B cell (primary cell): ENCODE measurements around the gene GPR176. TPM values are rescaled to one million over a fixed set of nuclear protein-coding genes. Genes with fewer than 3 reads are reported as not detected.

Experiments used
- ATAC-seq: fragments of 200-7000 bp; cut with Tn5 transposase; one replicate; pipeline ENCODE4 v1.10.0; 2021; ENCODE audit warnings: low read depth, mild to moderate bottlenecking, moderate number of reproducible peaks, moderate library complexity
- CTCF ChIA-PET: fragments of 350-600 bp; sonication (Branson Sonifier 250); formaldehyde crosslinking; loops from one replicate; lab custom pipeline; 2021; ENCODE audit warnings: antibody characterized with exemption, inconsistent platforms; lab: Charles Lee
- POLR2A ChIA-PET: fragments of 350-600 bp; sonication (Branson Sonifier 250); formaldehyde crosslinking; loops from one replicate; lab custom pipeline; 2021; ENCODE audit warnings: antibody characterized with exemption; lab: Charles Lee
- DNase-seq: peaks from one replicate; pipeline ENCODE4 v3.0.0; 2013
- H2AFZ ChIP-seq: 2 replicates; pipeline ENCODE4 v1.6.1; 2012; ENCODE audit warnings: mild to moderate bottlenecking, low read depth, low read length; ENCODE audit not compliant: insufficient read depth, poor library complexity, severe bottlenecking
- H3K27ac ChIP-seq, 2 donors: 1 replicate in 1 of 2; 2 replicates in 1 of 2; pipeline ENCODE4 v1.5.1; 2012 to 2013; ENCODE audit warnings: low read length in 2 of 2, mild to moderate bottlenecking in 2 of 2, moderate library complexity in 1 of 2
- H3K27me3 ChIP-seq, 4 experiments: fragments of 200-600 bp in 1 of 4; sonication (generic) in 1 of 4; replicated peaks in 1 of 4; 1 replicate in 2 of 4; 2 replicates in 2 of 4; pipeline versions ENCODE4 v1.6.1 to v1.7.0; 2013 to 2016; ENCODE audit warnings: low read length in 3 of 4, mild to moderate bottlenecking in 2 of 4, mixed read lengths in 1 of 4, moderate library complexity in 1 of 4; ENCODE audit not compliant: insufficient read depth in 4 of 4, control insufficient read depth in 3 of 4; ENCODE audit errors: control extremely low read depth in 1 of 4
- H3K36me3 ChIP-seq, 2 experiments: replicated peaks in 1 of 2; 1 replicate in 1 of 2; 2 replicates in 1 of 2; pipeline versions ENCODE4 v1.6.1 to v1.7.1; 2013; ENCODE audit warnings: low read length in 1 of 2; ENCODE audit not compliant: insufficient read depth in 2 of 2, control insufficient read depth in 1 of 2; ENCODE audit errors: control extremely low read depth in 1 of 2, extremely low read depth in 1 of 2
- H3K4me1 ChIP-seq, 2 donors: fragments of 200-600 bp in 1 of 2; sonication (generic) in 1 of 2; 1 replicate in 1 of 2; 2 replicates in 1 of 2; pipeline versions ENCODE4 v1.5.1 to v1.6.1; 2013 to 2017; ENCODE audit warnings: low read length in 2 of 2; ENCODE audit not compliant: control insufficient read depth in 2 of 2, insufficient read depth in 2 of 2
- H3K4me2 ChIP-seq: replicated peaks from 2 replicates; pipeline ENCODE3; 2012; ENCODE audit warnings: mild to moderate bottlenecking, low read depth, low read length; ENCODE audit not compliant: poor library complexity, severe bottlenecking
- H3K4me3 ChIP-seq, 5 experiments: fragments of 200-600 bp in 1 of 5; sonication (generic) in 1 of 5; 1 replicate in 3 of 5; 2 replicates in 2 of 5; pipeline versions ENCODE4 v1.5.1 to v1.7.0; 2011 to 2016; ENCODE audit warnings: low read length in 4 of 5, mild to moderate bottlenecking in 4 of 5, low read depth in 2 of 5, control low read depth in 1 of 5, moderate library complexity in 1 of 5; ENCODE audit not compliant: insufficient read depth in 1 of 5; ENCODE audit errors: control extremely low read depth in 1 of 5, extremely low read depth in 1 of 5
- H3K79me2 ChIP-seq: fragments of 200-600 bp; sonication (generic); one replicate; pipeline ENCODE4 v1.6.0; 2016; ENCODE audit warnings: low read length; ENCODE audit not compliant: control insufficient read depth, insufficient read depth
- H3K9ac ChIP-seq: fragments of 200-600 bp; sonication (generic); 2 replicates; pipeline ENCODE4 v1.6.1; 2017; ENCODE audit warnings: mild to moderate bottlenecking, low read length, moderate library complexity
- H3K9me3 ChIP-seq, 3 donors: one replicate each; pipeline versions ENCODE4 v1.6.1 to v1.7.1; 2013; ENCODE audit warnings: low read length in 2 of 3; ENCODE audit not compliant: control insufficient read depth in 2 of 3, insufficient read depth in 1 of 3; ENCODE audit errors: control extremely low read depth in 1 of 3
- H4K20me1 ChIP-seq: 2 replicates; pipeline ENCODE4 v1.6.0; 2012; ENCODE audit warnings: mild to moderate bottlenecking, low read length; ENCODE audit not compliant: insufficient read depth, control insufficient read depth, poor library complexity, severe bottlenecking
- H3K27ac Mint-ChIP-seq: one replicate; pipeline ENCODE4 v1.8.0; 2021; ENCODE audit warnings: mixed read lengths
- H3K27me3 Mint-ChIP-seq: one replicate; pipeline ENCODE4 v1.8.0; 2021; ENCODE audit warnings: mixed read lengths
- H3K4me1 Mint-ChIP-seq: one replicate; pipeline ENCODE4 v1.8.0; 2021; ENCODE audit warnings: mixed read lengths
- H3K4me3 Mint-ChIP-seq: one replicate; pipeline ENCODE4 v1.8.0; 2021; ENCODE audit warnings: mixed read lengths
- H3K9me3 Mint-ChIP-seq: one replicate; pipeline ENCODE4 v1.8.0; 2022; ENCODE audit warnings: mixed read lengths; ENCODE audit not compliant: insufficient read depth
- CTCF ChIP-seq: fragments of 200-600 bp; IDR thresholded peaks from one replicate; pipeline ENCODE4 v1.8.0; 2022; ENCODE audit warnings: antibody characterized with exemption, mild to moderate bottlenecking
- EZH2 ChIP-seq: IDR thresholded peaks from 2 replicates; pipeline ENCODE4 v1.6.1; 2012; ENCODE audit warnings: borderline replicate concordance, low read depth, mild to moderate bottlenecking, moderate library complexity, low read length; ENCODE audit not compliant: insufficient read depth, poor library complexity, severe bottlenecking
- WGBS: methylation state at CpG from one replicate; pipeline ENCODE4 v1.1.5; 2013; ENCODE audit warnings: missing lambda C conversion rate; ENCODE audit not compliant: insufficient coverage; 5-methylcytosine and 5-hydroxymethylcytosine counted together
- intact Hi-C: fragments of 100-400 bp; cut with micrococcal nuclease; formaldehyde crosslinking; loops from one replicate; pipeline ENCODE4 v1.10.0; 2022
- polyA plus RNA-seq: library from polyadenylated mRNA; depleted of rRNA; stranded (reverse); fragments of >200 nt; gene quantifications from 2 replicates; pipeline ENCODE4 v1.2.3, GENCODE V29; 2012
- total RNA-seq, 2 donors: library from RNA; stranded (reverse); fragments of 120-200 nt in 1 of 2; gene quantifications; 1 replicate in 1 of 2; 2 replicates in 1 of 2; pipeline versions ENCODE4 v1.2.3 to v1.2.4, GENCODE V29; 2013 to 2022

GPR176 gene
- total and polyA plus RNA-seq, 2 donors (not counting 1 experiment from before 2014, with no cell fraction given), result 0.07 to 0.30 TPM

GRCh38 chr15:39907216-39907615 is 12.8 kb downstream of the GPR176 start:
- CTCF ChIA-PET, result no interaction called here
- H3K27ac Mint-ChIP-seq, result no peak overlapping the region

GRCh38 chr15:39904115-39904514 is 16.0 kb downstream of the GPR176 start:
- peaks cover 27% of the 10 kb centered on the region for H3K27me3 Mint-ChIP-seq
- ChIA-PET CTCF (no interaction called here), POLR2A (no interaction called here)
- no peak overlapping the region for H3K4me3 ChIP-seq
- H3K27ac Mint-ChIP-seq, result no peak overlapping the region
- intact Hi-C loops, result no loop called here
- H3K27me3 ChIP-seq, result peaks cover 0 to 6% (median 3%) of the 10 kb centered on the region in 4 experiments
- H3K4me1 ChIP-seq, result no peaks in the 10 kb centered on the region
- no peak for DNase-seq
- 83% methylated on average over 1 of the region's 2 CpGs for WGBS
- TF ChIP-seq CTCF (no peak), EZH2 (no peak)
- H2AFZ ChIP-seq, result no peak overlapping the region
- H3K4me3 Mint-ChIP-seq, result no peak overlapping the region
- H3K36me3 ChIP-seq, result no peaks in the 10 kb centered on the region
- H3K79me2 ChIP-seq, result no peaks in the 10 kb centered on the region
- H4K20me1 ChIP-seq, result no peaks in the 10 kb centered on the region
- no peaks in the 10 kb centered on the region for H3K9me3 ChIP-seq
- H3K4me1 Mint-ChIP-seq, result no peaks in the 10 kb centered on the region
- no peak overlapping the region for H3K27ac ChIP-seq
- no peak overlapping the region for H3K9ac ChIP-seq
- no peak for ATAC-seq
- no peak overlapping the region for H3K4me2 ChIP-seq
- H3K9me3 Mint-ChIP-seq, result no peaks in the 10 kb centered on the region

More at GRCh38 chr15:39907216-39907615, 12.8 kb downstream of the GPR176 start:
- H3K27me3 ChIP-seq, result peaks cover 0 to 6% (median 0%) of the 10 kb centered on the region in 4 experiments
- H3K4me3 ChIP-seq, result no peak overlapping the region
- DNase-seq (no peak), ATAC-seq (no peak)
- H3K9ac ChIP-seq, result no peak overlapping the region
- no peak overlapping the region for H3K4me2 ChIP-seq
- H3K79me2 ChIP-seq, result no peaks in the 10 kb centered on the region
- no peaks in the 10 kb centered on the region for H3K9me3 ChIP-seq
- H3K4me1 ChIP-seq, result no peaks in the 10 kb centered on the region
- no peaks in the 10 kb centered on the region for H3K36me3 ChIP-seq
- WGBS, result 100% methylated on average over 3 of the region's 3 CpGs
- no peaks in the 10 kb centered on the region for H3K9me3 Mint-ChIP-seq
- peaks cover 19% of the 10 kb centered on the region for H3K27me3 Mint-ChIP-seq
- intact Hi-C loops, result no loop called here
- H3K27ac ChIP-seq, result no peak overlapping the region
- H3K4me3 Mint-ChIP-seq, result no peak overlapping the region
- TF ChIP-seq EZH2 (no peak), CTCF (no peak)
- no peaks in the 10 kb centered on the region for H3K4me1 Mint-ChIP-seq
- POLR2A ChIA-PET, result no interaction called here
- no peaks in the 10 kb centered on the region for H4K20me1 ChIP-seq
- no peak overlapping the region for H2AFZ ChIP-seq
